Measurements from ENCODE around the gene RET.
"Not testable (repeated sequence)": the region's sequence is repeated elsewhere in the genome, so short reads cannot be mapped to it uniquely, and the experiment has no call there.

DNA sequence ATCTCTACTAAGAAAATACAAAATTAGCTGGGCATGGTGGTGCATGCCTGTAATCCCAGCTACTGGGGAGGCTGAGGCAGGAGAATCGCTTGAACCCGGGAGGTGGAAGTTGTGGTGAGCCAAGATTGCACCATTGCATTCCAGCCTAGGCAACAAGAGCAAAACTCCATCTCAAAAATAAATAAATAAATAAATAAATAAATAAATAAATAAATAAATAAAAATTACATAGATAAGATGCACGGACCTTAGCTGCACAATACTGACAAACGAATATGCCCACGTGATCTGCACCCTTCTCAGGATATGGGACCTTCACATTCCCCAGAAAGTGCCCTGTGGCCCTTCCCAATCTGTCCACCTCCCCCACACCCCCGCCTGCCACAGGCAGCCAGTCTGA is 22.5 kb downstream of the RET start:
- TF ChIP-seq, protein P1, sequence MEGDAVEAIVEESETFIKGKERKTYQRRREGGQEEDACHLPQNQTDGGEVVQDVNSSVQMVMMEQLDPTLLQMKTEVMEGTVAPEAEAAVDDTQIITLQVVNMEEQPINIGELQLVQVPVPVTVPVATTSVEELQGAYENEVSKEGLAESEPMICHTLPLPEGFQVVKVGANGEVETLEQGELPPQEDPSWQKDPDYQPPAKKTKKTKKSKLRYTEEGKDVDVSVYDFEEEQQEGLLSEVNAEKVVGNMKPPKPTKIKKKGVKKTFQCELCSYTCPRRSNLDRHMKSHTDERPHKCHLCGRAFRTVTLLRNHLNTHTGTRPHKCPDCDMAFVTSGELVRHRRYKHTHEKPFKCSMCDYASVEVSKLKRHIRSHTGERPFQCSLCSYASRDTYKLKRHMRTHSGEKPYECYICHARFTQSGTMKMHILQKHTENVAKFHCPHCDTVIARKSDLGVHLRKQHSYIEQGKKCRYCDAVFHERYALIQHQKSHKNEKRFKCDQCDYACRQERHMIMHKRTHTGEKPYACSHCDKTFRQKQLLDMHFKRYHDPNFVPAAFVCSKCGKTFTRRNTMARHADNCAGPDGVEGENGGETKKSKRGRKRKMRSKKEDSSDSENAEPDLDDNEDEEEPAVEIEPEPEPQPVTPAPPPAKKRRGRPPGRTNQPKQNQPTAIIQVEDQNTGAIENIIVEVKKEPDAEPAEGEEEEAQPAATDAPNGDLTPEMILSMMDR (IDR thresholded peaks at IDR 0.05; ENCODE audit: low read depth, low read length): not testable (repeated sequence)
- not testable (repeated sequence) for TF ChIP-seq POLR2A (IDR thresholded peaks at IDR 0.05; ENCODE audit: extremely low read depth, insufficient read length); MYC (IDR thresholded peaks at IDR 0.05; ENCODE audit: low read depth, low read length)
- TF ChIP-seq, protein P2, sequence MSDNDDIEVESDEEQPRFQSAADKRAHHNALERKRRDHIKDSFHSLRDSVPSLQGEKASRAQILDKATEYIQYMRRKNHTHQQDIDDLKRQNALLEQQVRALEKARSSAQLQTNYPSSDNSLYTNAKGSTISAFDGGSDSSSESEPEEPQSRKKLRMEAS (IDR thresholded peaks at IDR 0.05; ENCODE audit: low read depth, low read length): not testable (repeated sequence)

All from NB4 (cell line).